H1 (cell line): ENCODE results near the gene PLPP7. TPM values are rescaled to one million over a fixed set of nuclear protein-coding genes. Genes with fewer than 3 reads are reported as not detected.

ENCODE experiments used
- CTCF ChIA-PET: fragments of 300-600 bp; sonication (Branson Sonifier 250); formaldehyde crosslinking; loops from one replicate; lab custom pipeline; 2021; ENCODE audit not compliant: partially characterized antibody; lab: Charles Lee
- POLR2A ChIA-PET: fragments of 300-600 bp; sonication (Branson Sonifier 250); formaldehyde crosslinking; loops from one replicate; lab custom pipeline; 2021; ENCODE audit warnings: inconsistent platforms; ENCODE audit not compliant: partially characterized antibody; lab: Charles Lee
- DNase-seq, 2 experiments: peaks; one replicate each; pipeline versions ENCODE4 v3.0.0 to v3.0.0-alpha.2; 2010 to 2022; ENCODE audit warnings: low spot score in 2 of 2, low read depth in 1 of 2, mixed read lengths in 1 of 2
- FAIRE-seq: peaks from 2 replicates; lab custom pipeline; 2011; peaks lifted over from hg19 to GRCh38; lab: Jason Lieb, UNC
- H2AFZ ChIP-seq: 2 replicates; pipeline ENCODE4 v1.8.1; 2012; ENCODE audit warnings: low read length, inconsistent platforms
- H2AK5ac ChIP-seq: 2 replicates; pipeline ENCODE4 v1.6.1; 2013; ENCODE audit warnings: low read depth, low read length
- H2BK120ac ChIP-seq: replicated peaks from 2 replicates; pipeline ENCODE3; 2013; ENCODE audit warnings: low read depth, low read length, inconsistent platforms
- H2BK12ac ChIP-seq: 2 replicates; pipeline ENCODE4 v1.6.1; 2013; ENCODE audit warnings: low read depth, low read length
- H2BK15ac ChIP-seq: 2 replicates; pipeline ENCODE4 v1.6.1; 2013; ENCODE audit warnings: low read length
- H2BK20ac ChIP-seq: 2 replicates; pipeline ENCODE4 v1.6.1; 2013; ENCODE audit warnings: low read length
- H2BK5ac ChIP-seq: 2 replicates; pipeline ENCODE4 v1.6.1; 2013; ENCODE audit warnings: low read depth, low read length
- H3K14ac ChIP-seq: 2 replicates; pipeline ENCODE4 v1.6.1; 2013; ENCODE audit warnings: inconsistent platforms; ENCODE audit not compliant: insufficient read length
- H3K18ac ChIP-seq: 2 replicates; pipeline ENCODE4 v1.6.1; 2013; ENCODE audit warnings: low read length; ENCODE audit errors: extremely low read depth
- H3K23ac ChIP-seq: 2 replicates; pipeline ENCODE4 v1.6.1; 2013; ENCODE audit warnings: inconsistent platforms; ENCODE audit not compliant: insufficient read length
- H3K23me2 ChIP-seq: 2 replicates; pipeline ENCODE4 v1.6.1; 2013; ENCODE audit warnings: low read depth, low read length
- H3K27ac ChIP-seq: 2 replicates; pipeline ENCODE4 v1.6.1; 2011; ENCODE audit warnings: low read depth, low read length, inconsistent platforms
- H3K27me3 ChIP-seq, 4 experiments: replicated peaks in 1 of 4; 1 replicate in 1 of 4; 2 replicates in 3 of 4; pipeline versions ENCODE4 v1.6.1 to v1.8.1; 2011 to 2013; ENCODE audit warnings: low read length in 3 of 4, mild to moderate bottlenecking in 3 of 4, inconsistent platforms in 2 of 4, mixed read lengths in 2 of 4, moderate library complexity in 1 of 4; ENCODE audit not compliant: control insufficient read depth in 3 of 4, insufficient read depth in 3 of 4; ENCODE audit errors: extremely low read depth in 1 of 4
- H3K36me3 ChIP-seq, 4 experiments: 2 replicates each; pipeline versions ENCODE4 v1.6.1 to v1.8.1; 2011 to 2013; ENCODE audit warnings: mild to moderate bottlenecking in 4 of 4, low read length in 3 of 4, moderate library complexity in 2 of 4, control low read depth in 1 of 4, inconsistent platforms in 1 of 4; ENCODE audit not compliant: insufficient read depth in 4 of 4, control insufficient read depth in 2 of 4
- H3K4ac ChIP-seq: replicated peaks from 2 replicates; pipeline ENCODE3; 2013; ENCODE audit warnings: low read length, low read depth, mixed read lengths, inconsistent platforms; ENCODE audit not compliant: insufficient read length
- H3K4me1 ChIP-seq, 4 experiments: replicated peaks in 1 of 4; 1 replicate in 1 of 4; 2 replicates in 3 of 4; pipeline versions ENCODE4 v1.6.1 to v1.8.1; 2011 to 2013; ENCODE audit warnings: low read length in 3 of 4, inconsistent platforms in 2 of 4, mixed read lengths in 1 of 4; ENCODE audit not compliant: insufficient read depth in 4 of 4, control insufficient read depth in 3 of 4
- H3K4me2 ChIP-seq, 2 experiments: 2 replicates each; pipeline versions ENCODE4 v1.6.1 to v1.8.1; 2011 to 2013; ENCODE audit warnings: low read depth in 2 of 2, low read length in 2 of 2, control low read depth in 1 of 2, inconsistent platforms in 1 of 2, mild to moderate bottlenecking in 1 of 2; ENCODE audit not compliant: insufficient read depth in 1 of 2
- H3K4me3 ChIP-seq, 4 experiments: fragments of 200-600, 300-600 bp in 1 of 4; sonication (generic), shearing (Covaris generic), sonication (Bioruptor Twin) in 1 of 4; 2 replicates each; pipeline versions ENCODE4 v1.5.1 to v1.8.1; 2011 to 2016; ENCODE audit warnings: low read length in 4 of 4, low read depth in 3 of 4, control low read depth in 2 of 4, inconsistent platforms in 2 of 4, mild to moderate bottlenecking in 2 of 4, mixed read lengths in 1 of 4, moderate library complexity in 1 of 4; ENCODE audit not compliant: insufficient read depth in 2 of 4; ENCODE audit errors: extremely low read depth in 1 of 4
- H3K56ac ChIP-seq: replicated peaks from 2 replicates; pipeline ENCODE3; 2013; ENCODE audit warnings: low read depth, mild to moderate bottlenecking, mixed read lengths, low read length, inconsistent platforms; ENCODE audit not compliant: insufficient read length
- H3K79me1 ChIP-seq: 2 replicates; pipeline ENCODE4 v1.6.1; 2013; ENCODE audit warnings: low read depth, low read length, control low read depth
- H3K79me2 ChIP-seq, 2 experiments: 2 replicates each; pipeline versions ENCODE4 v1.6.1 to v1.8.1; 2012 to 2013; ENCODE audit warnings: low read length in 2 of 2, mild to moderate bottlenecking in 2 of 2, inconsistent platforms in 1 of 2; ENCODE audit not compliant: insufficient read depth in 2 of 2, control insufficient read depth in 1 of 2
- H3K9ac ChIP-seq, 4 experiments: replicated peaks in 1 of 4; 1 replicate in 1 of 4; 2 replicates in 3 of 4; pipeline versions ENCODE4 v1.6.1 to v1.8.1; 2011 to 2013; ENCODE audit warnings: low read depth in 3 of 4, low read length in 3 of 4, control low read depth in 2 of 4, mild to moderate bottlenecking in 2 of 4, moderate library complexity in 2 of 4, inconsistent platforms in 1 of 4; ENCODE audit errors: extremely low read depth in 1 of 4
- H3K9me3 ChIP-seq, 2 experiments: 2 replicates each; pipeline versions ENCODE4 v1.6.1 to v1.8.1; 2012 to 2013; ENCODE audit warnings: mild to moderate bottlenecking in 2 of 2, moderate library complexity in 2 of 2, control low read depth in 1 of 2, inconsistent platforms in 1 of 2, low read depth in 1 of 2, low read length in 1 of 2, mixed read lengths in 1 of 2; ENCODE audit not compliant: insufficient read depth in 2 of 2
- H4K20me1 ChIP-seq, 2 experiments: replicated peaks in 1 of 2; 2 replicates each; pipeline versions ENCODE3 to v1.8.1; 2011 to 2013; ENCODE audit warnings: inconsistent platforms in 2 of 2, low read length in 2 of 2, mild to moderate bottlenecking in 1 of 2; ENCODE audit not compliant: insufficient read depth in 2 of 2, control insufficient read depth in 1 of 2
- H4K5ac ChIP-seq: 2 replicates; pipeline ENCODE4 v1.6.1; 2013; ENCODE audit warnings: low read length, low read depth, mixed read lengths, inconsistent platforms; ENCODE audit not compliant: insufficient read length
- H4K8ac ChIP-seq: 2 replicates; pipeline ENCODE4 v1.8.0; 2013; ENCODE audit warnings: mild to moderate bottlenecking, moderate library complexity, low read length, inconsistent platforms; ENCODE audit not compliant: insufficient read depth; ENCODE audit errors: extremely low read depth
- H4K91ac ChIP-seq: replicated peaks from 2 replicates; pipeline ENCODE3; 2013; ENCODE audit warnings: low read length, mixed read lengths, inconsistent platforms; ENCODE audit not compliant: insufficient read length
- YY1 ChIP-seq: IDR thresholded peaks from 2 replicates; pipeline ENCODE4 v1.6.1; 2011; ENCODE audit warnings: low read depth, mild to moderate bottlenecking, low read length
- WGBS, 2 experiments: shearing (Covaris generic) in 1 of 2; methylation state at CpG; one replicate each; pipeline versions ENCODE4 v1.1.6 to v1.1.7; 2013 to 2015; ENCODE audit warnings: low lambda C conversion rate in 2 of 2, mixed read lengths in 2 of 2, inconsistent platforms in 1 of 2, low coverage in 1 of 2, missing lambda C conversion rate in 1 of 2; ENCODE audit not compliant: insufficient replicate concordance in 2 of 2, insufficient coverage in 1 of 2, insufficient read length in 1 of 2; ENCODE audit errors: extremely low coverage in 1 of 2, missing lambda C conversion rate in 1 of 2; 5-methylcytosine and 5-hydroxymethylcytosine counted together
- polyA plus RNA-seq, 7 experiments: library from polyadenylated mRNA; depleted of rRNA in 3 of 7; stranded (reverse) in 5 of 7; unstranded in 2 of 7; fragments of >200 nt in 5 of 7; fragments of 200-250 nt in 2 of 7; gene quantifications; 1 replicate in 5 of 7; 2 replicates in 1 of 7; 4 replicates in 1 of 7; pipeline versions ENCODE4 v1.2.1 to v1.2.3, GENCODE V29; 2011 to 2013; ENCODE audit warnings: missing spikeins in 2 of 7, mixed read lengths in 2 of 7
- total RNA-seq: library from RNA; stranded (reverse); fragmentation: NEBNext Ultra II Directional; extraction: Animal tissue kit (Norgen Biotek cat#: 25700); gene quantifications from 2 replicates; pipeline ENCODE4 v1.2.1, GENCODE V29; 2021

Gene PLPP7
- total and polyA plus RNA-seq, 2 of the 8 experiments (the other 6 are each of a cell fraction or from before 2014, with no cell fraction given): 3.4 to 3.9 TPM

- Histone ChIP-seq H3K23ac (no peak overlapping the region), H2BK15ac (no peak overlapping the region), H4K5ac (no peak overlapping the region), H3K9me3 (peaks cover 3% of the 10 kb centered on the region in 2 experiments; a peak in 1 of 4 replicates), H2AFZ (no peak overlapping the region), H4K91ac (no peak overlapping the region), H4K8ac (peak overlapping the region; percentile 79; the same call in 1 of the 2 replicates), H3K4me3 (no peak overlapping the region), H3K79me2 (no peaks in the 10 kb centered on the region), H3K27me3 (no peaks in the 10 kb centered on the region), H3K14ac (no peak overlapping the region), H2BK20ac (no peak overlapping the region), H2BK12ac (no peak overlapping the region), H3K36me3 (no peaks in the 10 kb centered on the region), H3K56ac (no peak overlapping the region)
- CTCF ChIA-PET: interaction anchor here (1.0 to 5.9 kb wide), 4 partner anchors 11 to 165 kb away, joined by 3 to 49 read pairs (median 4); no protein-coding TSS in a partner anchor
- no peak for DNase-seq
- no peak for FAIRE-seq
- WGBS, 2 experiments: 90% methylated on average over 6 of the region's 6 CpGs; no CpG with 5 or more reads in 1 of the 2 experiments
- TF ChIP-seq YY1: no peak
- TF ChIP-seq, all 59 proteins: peak for 0
- Histone ChIP-seq H3K23me2 (no peaks in the 10 kb centered on the region), H3K4me2 (no peak overlapping the region), H2BK5ac (no peak overlapping the region), H3K27ac (no peak overlapping the region), H3K18ac (no peak overlapping the region), H3K9ac (no peak overlapping the region), H3K79me1 (no peaks in the 10 kb centered on the region), H3K4me1 (peaks cover 0 to 8% (median 5%) of the 10 kb centered on the region in 4 experiments; a peak in 6 of 7 replicates), H2AK5ac (no peak overlapping the region), H2BK120ac (no peak overlapping the region), H4K20me1 (no peaks in the 10 kb centered on the region), H3K4ac (no peak overlapping the region)
- POLR2A ChIA-PET: no interaction called here
Measured at GRCh38 chr9:131346559-131346958, 57.0 kb downstream of the PLPP7 start.
